Myocyte (in vitro differentiated cells): Measurements from ENCODE around the gene ZNF586. TPM values are rescaled to one million over a fixed set of nuclear protein-coding genes. Genes with fewer than 3 reads are reported as not detected.
"Not testable (repeated sequence)": the region's sequence is repeated elsewhere in the genome, so short reads cannot be mapped to it uniquely, and the experiment has no call there.

Experiments
- DNase-seq: peaks from one replicate; pipeline ENCODE4 v3.0.0-alpha.2; 2012; ENCODE audit warnings: low read depth
- polyA plus RNA-seq: library from polyadenylated mRNA; unstranded; fragments of >200 nt; gene quantifications from one replicate; pipeline ENCODE4 v1.2.1, GENCODE V29; 2012; ENCODE audit warnings: missing spikeins
- total RNA-seq: library from RNA; depleted of rRNA; stranded (reverse); fragments of >200 nt; gene quantifications from 2 replicates; pipeline ENCODE4 v1.2.3, GENCODE V29; 2014

ZNF586 gene
- total RNA-seq, result 18.8 and 20.5 TPM in 2 replicates
- polyA plus RNA-seq, result 5.5 TPM

DNA sequence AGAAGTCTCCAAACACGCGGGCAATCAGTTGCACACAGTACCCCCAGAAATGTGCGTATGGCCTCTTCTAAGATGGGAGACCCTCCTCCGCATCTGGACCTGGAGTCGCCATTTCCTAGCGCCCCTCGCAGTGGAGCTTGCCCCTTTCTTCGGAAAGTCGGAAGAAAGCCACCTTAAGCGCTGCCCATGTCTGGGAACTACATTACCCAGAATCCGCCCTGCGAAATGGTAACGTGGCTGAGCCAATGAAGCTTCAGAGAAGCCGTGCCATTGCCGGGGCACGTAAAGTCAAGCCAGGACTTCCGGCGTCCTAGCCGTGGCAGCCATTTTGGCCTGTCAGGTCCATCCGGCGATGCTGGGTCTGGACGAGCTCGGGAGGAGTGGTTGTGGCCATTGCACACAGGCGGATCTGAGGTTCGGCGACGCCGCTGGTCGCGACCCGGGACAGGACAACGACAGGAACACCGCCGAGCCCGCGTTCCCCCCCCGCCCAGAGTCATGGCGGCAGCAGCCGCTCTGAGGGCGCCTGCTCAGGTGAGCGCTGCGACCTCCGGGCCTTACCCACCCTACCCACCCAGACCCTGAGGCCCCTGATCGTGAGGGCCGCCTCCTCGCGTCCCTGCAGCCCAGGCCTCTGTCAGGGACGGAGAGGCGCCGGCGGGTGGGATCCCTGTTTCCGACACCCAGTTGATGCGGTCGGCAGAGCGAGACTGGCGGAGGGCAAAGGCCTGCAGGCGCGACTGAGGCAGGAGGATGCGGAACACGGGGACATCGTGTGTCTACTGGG, at the start of gene ZNF586:
TSS of gene ZNF586 (plus strand) at position 332 of the 787 bp plus-strand sequence. CDS start at position 499, 167 bp downstream.
- peak; percentile 94 for DNase-seq

DNA sequence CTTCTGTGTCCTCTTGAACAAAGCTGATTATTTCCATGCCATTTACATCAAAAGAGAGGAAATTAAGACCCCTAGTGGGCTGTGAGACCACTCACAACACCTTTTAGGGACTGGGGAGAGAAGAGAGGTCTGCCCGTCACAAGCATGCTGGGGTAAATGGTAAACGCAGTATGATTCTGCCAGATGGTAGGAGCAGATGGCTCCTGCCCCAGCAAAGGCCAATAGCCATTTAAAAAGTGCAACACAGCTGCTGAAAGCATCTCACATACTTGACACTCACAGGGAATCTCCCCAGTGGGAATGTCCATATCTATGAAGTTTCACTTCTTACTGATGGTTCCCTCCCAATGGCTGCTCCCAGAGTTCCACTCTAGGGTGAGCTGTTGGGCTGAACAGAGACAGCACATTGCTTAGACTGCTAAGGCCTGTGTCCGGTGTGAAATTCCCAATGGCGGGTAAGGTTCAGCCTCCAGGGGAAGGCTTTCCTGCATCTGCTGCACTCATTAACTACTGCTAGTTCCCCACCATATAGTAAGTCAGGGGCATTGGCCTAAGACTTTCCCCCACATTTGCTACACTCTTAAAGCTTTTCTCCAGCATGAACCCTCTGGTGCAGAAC, 49.5 kb upstream of the ZNF586 start:
- no peak for DNase-seq

DNA sequence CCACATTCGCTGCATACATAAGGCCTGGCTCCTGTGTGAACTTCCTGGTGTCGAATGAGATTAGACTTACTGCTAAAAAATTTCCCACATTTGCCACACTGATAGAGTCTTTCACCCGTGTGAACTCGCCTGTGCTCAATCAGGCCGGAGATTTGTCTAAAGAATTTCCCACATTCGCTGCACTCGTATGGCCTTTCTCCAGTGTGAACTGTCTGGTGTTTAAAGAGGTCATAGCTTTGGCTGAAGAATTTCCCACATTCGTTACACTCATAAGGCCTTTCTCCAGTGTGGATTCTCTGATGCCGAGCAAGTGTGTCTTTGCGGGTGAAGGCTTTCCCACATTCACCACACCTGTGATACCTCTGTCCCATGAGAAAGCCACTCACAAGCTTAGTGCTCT, 48.6 kb upstream of the ZNF586 start:
- no peak for DNase-seq

DNA sequence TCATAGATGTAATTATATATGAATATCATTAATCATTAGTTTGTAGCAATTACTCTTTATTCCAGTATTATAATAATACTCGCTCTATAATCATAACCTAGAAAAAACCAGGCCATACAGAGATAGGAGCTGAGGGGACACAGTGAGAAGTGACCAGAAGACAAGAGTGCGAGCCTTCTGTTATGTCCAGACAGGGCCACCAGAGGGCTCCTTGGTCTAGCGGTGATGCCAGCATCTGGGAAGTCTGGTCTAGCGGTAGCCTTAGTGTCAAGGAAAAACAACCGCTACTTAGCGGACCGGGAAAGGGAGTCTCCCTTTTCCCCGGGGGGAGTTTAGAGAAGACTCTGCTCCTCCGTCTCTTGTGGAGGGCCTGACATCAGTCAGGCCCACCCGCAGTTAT, 31.2 kb upstream of the ZNF586 start:
- DNase-seq, result peak; percentile 29

DNA sequence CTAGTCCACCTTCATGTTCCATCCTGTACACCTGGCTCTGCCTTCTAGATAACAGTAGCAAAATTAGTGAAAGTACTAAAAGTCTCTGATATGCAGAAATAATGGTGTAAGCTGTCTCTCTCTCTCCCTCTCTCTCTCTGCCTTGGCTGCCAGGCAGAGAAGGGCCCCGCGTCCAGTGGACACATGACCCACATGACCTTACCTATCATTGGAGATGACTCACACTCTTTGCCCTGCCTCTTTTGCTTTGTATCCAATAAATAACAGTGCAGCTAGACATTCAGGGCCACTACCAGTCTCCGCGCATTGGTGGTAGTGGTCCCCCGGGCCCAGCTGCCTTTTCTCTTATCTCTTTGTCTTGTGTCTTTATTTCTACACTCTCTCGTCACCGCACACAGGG, 30.7 kb upstream of the ZNF586 start:
- DNase-seq, result not testable (repeated sequence)

DNA sequence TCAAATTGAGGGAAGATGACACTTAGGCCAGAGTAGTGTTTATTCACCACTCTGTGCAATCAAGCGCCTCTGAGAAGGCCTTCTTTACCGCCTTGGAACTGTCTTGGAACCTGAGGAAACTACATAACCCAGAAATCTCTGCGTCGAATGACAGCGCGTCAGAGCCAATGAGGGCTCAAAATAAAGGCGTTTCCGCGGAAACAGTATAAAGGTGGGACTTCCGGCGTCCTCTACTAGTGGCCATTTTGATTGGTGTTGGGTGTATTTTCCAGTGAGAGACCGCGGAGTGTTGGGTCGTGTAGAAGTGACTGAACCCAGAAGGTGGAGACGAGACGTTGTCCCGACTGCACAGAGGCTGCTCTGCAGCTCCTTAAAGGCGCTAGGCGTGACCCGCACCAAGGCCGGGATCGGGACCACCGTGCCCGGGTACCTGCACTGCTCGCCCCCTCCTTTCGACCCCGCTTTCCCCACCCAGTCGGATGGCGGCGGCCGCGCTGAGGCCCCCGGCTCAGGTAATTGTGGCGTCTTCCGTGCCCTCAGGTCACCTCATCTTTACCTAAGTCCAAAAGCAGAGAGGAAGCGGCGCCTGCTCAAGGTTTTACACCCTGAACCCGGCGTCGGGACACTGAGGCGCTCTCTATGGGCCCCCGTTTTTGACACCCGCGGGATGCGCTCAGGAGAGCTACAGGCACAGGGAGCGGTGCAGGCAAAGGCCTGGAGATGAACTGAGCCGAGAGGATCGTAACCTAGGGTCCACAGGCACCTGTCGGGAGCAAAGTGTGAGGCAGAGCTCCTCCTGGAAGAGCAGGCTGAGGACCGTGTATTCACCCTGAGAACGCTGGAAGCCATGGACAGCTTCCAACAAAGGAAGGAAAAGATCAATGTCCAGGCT, 22.6 kb upstream of the ZNF586 start, which contains the start of gene ZNF776:
TSS of gene ZNF776 (plus strand) at position 236 of the 892 bp plus-strand sequence. CDS start at position 480, 244 bp downstream.
- DNase-seq, result peak; percentile 94

DNA sequence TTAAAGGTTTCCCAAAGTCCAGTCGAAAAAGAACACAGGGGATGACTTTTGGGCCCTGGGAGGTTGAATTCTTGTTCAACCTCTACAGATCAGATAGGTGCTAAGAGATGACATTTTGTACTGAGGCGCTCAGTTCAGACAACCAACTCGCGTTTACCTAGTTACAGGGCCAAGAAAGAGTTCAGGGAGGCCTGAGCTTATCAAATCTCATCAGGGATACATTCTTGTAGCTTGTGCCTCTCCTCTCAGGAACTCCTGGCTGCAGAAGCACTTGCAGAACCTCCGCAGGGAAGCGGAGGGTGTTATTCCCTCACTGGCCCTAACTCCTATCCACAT, 22.0 kb upstream of the ZNF586 start:
- no peak for DNase-seq

DNA sequence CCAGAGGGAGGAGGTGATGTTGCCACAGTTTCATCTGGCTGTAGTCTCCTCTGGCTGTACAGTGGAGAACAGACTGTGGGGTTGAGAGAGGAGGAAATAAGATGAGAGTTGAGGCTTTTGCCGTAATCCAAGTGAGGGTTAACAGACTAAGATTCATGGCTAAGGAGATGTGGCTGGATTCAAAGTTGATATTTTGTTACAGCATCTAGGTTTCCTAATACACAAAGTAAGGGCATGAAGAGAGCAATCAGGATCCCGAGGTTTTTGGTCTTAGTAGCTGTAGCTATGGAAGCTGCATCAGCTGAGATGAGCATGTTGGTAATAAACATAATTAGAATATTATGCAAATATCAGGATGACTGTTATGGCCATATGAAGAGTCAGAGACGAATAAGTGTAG, 21.4 kb upstream of the ZNF586 start:
- no peak for DNase-seq

DNA sequence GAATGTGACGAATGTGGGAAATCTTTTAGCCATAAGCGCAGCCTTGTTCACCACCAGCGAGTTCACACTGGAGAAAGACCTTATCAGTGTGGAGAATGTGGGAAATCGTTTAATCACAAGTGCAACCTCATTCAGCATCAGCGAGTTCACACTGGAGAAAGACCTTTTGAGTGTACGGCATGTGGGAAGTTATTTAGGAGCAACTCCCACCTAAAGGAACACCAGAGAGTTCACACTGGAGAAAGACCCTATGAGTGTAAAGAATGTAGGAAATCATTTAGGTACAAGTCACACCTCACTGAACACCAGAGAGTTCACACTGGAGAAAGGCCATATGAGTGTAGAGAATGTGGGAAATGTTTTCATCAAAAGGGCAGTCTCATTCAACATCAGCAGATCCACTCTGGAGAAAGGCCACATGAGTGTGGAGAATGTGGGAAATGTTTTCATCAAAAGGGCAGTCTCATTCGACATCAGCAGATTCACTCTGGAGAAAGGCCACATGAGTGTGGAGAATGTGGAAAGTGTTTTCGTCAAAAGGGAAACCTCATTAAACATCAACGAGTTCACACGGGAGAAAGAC, 15.3 kb upstream of the ZNF586 start:
- no peak for DNase-seq

DNA sequence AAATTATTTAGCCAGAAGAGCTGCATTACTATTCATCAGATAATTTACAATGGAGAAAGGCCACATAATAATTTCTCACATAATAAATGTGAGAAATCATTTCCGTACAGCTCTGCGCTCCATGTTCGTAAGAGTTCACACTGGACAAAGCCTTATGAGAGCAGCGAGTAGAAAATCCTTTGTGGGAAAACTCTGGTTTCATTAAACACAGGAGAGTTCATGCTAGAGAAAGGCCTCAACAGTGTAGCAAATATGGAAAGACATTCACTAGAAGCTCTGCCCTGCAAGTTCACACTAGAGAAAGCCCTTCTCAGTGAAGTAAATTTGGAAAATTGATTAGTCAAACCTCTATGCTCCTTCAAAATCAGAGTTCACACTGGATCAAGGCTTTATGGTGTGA, 14.4 kb upstream of the ZNF586 start:
- DNase-seq, result no peak

DNA sequence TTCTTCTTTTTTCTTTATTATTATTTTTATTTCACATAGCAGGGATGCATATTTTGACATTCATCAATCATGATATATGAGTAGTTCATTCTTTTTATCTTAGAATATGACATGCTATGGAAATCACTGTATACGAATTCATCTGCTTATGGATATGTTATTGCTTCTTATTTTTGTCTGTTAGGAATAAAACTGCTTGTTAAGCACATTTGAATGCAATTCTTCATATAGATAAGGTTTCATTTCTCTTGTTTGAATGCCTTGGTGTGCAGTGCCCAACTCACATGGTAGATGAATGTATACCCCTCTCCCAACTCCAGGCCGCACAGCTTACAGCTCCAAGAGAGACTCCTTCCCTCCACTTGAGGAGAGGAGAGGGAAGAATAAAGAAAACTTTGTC, 11.5 kb upstream of the ZNF586 start:
- no peak for DNase-seq

DNA sequence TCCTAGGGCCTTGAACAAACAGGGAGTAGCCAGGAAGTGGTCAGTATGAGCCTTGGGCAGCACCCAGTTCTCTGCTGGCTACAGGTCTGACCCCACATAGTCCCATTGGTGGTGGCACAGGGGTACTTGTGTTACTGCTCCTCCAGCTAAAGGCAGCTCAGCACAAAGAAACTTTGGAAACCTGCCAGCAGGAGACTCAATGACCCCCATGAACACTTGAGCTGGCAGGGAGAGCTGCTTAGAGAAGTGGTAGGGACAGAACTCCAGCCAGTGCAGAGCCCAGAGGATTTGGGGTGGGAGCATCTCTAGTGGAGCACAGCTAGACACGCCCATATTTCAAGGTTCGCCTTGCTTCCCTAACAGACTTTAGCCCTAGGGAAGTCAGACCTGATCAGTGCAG, 10.4 kb upstream of the ZNF586 start:
- DNase-seq, result no peak

DNA sequence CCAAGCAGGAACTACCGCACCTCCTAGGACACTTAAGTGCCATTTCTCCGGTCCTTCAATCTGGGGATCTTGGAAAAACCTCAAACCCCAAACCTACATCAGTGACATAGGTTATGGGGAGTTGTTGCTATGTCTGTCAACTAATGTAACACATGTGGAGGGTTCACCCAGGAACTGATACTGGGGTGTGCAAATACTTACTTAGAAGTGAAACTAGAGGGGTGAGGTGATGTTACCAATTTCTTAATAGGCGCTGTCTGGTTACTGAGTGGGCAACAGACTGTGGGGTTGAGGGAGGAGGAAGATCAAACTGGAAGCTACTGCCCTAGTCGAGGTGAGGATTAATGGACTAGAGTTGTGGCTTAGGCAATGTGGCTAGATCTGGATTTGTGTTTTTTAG, 1.9 kb downstream of the ZNF586 start:
- no peak for DNase-seq

DNA sequence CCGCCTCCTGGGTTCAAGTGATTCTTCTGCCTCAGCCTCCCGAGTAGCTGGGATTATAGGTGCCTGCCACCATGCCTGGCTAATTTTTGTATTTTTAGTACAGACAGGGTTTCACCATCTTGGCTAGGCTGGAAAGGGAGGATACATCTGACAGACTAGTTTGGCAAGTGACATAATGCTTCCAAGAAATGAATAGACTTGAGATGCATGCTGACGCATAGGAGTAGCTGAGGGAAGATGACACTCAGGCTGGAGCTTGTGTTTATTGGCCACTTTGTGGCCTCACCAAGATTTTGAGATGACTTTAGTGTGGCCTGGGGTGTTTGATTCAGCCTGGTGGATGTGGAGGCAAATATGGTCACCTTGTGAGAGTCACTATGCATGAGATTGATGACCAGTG, 4.0 kb downstream of the ZNF586 start:
- DNase-seq, result peak; percentile 47

DNA sequence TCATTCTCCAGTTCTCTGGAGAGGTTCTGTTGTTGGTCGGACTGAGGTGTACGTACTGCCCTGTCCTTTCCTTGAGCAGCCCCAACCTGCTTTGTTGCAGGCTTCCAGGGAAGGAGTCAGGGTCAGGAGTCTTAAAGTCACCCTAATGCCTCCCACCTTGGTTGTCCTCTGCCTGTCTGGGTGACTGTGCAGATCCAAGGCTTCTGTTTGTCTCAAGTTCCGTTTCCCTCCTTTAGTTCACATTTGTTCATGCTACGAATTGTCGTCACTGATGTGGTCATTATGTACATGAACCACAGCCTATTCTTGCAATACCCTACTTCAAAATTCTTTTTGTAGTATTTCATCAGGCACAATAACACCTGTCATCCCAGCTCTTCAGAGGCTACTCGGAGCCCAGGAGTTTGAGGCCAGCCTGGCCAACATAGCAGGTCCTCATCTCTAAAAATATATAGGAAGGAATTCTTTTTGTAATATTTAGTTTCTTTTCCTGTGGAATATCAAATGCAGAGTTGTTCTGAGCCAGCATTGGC, 7.4 kb downstream of the ZNF586 start:
- DNase-seq, result peak; percentile 49

DNA sequence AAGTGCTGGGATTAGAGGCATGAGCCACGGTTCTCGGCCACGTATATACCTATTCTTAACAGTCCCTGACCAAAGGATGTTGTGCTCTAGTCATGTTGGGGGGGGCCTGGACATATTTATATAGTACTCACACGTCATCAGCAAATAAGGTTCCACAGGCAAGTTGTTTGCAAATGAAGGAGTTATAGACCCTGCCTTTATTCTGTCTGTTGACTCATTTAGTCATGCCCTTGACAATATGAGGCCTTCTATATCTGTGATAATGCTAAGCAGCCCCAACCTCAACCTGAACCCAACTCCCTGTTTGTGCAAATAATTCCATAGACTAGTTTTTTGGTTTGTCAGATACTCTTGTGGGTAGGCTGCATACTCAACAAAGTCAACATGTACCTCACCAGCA, 8.9 kb downstream of the ZNF586 start:
- no peak for DNase-seq

DNA sequence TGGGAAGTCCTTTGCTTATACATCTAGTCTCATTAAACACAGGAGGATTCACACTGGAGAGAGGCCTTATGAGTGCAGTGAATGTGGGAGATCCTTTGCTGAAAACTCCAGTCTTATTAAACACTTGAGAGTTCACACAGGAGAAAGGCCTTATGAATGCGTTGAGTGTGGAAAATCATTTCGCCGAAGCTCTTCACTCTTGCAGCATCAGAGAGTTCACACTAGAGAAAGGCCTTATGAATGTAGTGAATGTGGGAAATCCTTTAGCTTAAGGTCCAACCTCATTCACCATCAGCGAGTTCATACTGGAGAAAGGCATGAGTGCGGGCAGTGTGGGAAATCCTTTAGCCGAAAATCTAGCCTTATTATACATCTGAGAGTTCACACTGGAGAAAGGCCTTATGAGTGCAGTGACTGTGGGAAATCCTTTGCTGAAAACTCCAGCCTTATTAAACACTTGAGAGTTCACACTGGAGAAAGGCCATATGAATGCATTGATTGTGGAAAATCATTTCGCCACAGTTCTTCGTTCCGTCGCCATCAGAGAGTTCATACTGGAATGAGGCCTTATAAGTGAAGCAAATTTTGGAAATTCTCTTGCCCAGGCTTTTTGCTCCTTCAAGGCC, 9.9 kb downstream of the ZNF586 start:
- DNase-seq, result no peak

DNA sequence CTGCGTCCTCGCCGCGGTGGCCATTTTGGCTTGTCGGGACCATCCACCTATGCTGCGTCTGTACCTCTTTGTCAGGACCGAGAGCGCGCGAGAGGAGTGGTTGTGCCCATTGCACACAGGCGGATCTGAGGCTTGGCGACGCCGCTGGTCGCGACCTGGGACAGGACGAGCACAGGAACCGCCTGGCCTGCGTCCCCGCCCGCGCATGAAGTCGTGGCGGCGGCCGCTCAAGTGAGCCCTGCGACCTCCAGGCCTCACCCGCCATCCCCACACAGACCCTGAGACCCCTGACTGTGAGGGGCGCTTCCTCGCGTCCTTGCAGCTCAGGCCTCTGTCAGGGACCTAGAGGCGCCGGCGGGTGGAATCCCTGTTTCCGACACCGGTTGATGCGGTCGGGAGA, 16.8 kb downstream of the ZNF586 start:
- no peak for DNase-seq

DNA sequence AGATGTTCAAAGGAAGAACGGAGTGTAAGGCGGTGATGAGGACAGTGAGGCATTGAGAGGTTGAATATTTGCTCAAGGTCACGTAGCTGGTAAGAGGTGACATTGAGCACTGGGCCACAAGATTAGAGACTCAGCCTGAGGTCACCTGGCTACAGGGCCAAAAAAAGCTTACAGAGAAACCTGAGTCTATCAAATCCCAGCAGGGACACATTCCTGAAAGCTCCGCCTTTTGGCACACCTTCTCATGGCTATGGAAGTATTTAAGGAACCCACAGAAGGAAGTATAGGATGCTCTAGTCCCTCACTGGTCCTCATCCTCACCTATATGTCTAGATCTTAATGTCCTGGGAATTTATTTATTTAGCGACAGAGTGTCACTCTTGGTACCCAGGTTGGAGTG, 17.4 kb downstream of the ZNF586 start:
- no peak for DNase-seq

DNA sequence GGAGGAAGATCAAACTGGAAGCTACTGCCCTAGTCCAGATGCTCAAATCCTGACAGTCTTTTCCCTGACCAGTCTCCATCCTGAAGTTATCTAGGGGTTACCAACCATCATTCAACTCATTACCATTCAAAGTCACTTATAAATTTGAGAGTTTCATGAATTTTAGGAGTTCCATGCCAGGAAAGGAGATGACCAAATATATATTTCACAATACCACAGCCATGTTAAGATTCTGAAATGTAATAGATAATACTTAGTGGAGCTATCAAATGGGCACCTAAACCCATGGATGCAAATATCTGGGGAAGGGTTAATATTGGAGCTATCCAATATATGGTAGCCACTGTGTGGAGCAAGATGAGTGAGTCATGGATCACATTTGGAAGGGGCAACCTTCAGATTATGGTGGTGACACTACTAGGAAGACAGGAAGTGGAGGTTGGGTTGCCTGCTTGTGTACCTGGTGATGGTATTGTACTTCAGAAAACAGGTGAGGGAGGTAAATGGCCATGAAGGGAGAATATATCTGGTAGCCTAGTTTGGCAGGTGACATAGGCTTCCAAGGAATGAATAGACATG, 18.7 kb downstream of the ZNF586 start:
- DNase-seq, result no peak
